Activated CD4-positive, alpha-beta T cell treated with anti-CD3 and anti-CD28 coated beads for 36 hours (primary cell): ENCODE measurements around the gene IFITM2. TPM values are rescaled to one million over a fixed set of nuclear protein-coding genes. Genes with fewer than 3 reads are reported as not detected.
"Not testable (repeated sequence)": the region's sequence is repeated elsewhere in the genome, so short reads cannot be mapped to it uniquely, and the experiment has no call there.

Experiments used
- ATAC-seq: fragments of 200-7000 bp; cut with Tn5 transposase; one replicate; pipeline ENCODE4 v1.10.0; 2021; ENCODE audit warnings: mild to moderate bottlenecking, moderate library complexity
- CTCF ChIA-PET: fragments of 350-600 bp; sonication (Branson Sonifier 250); formaldehyde crosslinking; loops from one replicate; lab custom pipeline; 2021; ENCODE audit warnings: antibody characterized with exemption; lab: Charles Lee
- POLR2A ChIA-PET: fragments of 350-600 bp; sonication (Branson Sonifier 250); formaldehyde crosslinking; loops from one replicate; lab custom pipeline; 2021; ENCODE audit warnings: antibody characterized with exemption, inconsistent platforms; lab: Charles Lee
- DNase-seq: peaks from one replicate; pipeline ENCODE4 v3.0.0-alpha.2; 2020
- H3K27ac Mint-ChIP-seq: one replicate; pipeline ENCODE4 v1.8.0; 2021; ENCODE audit warnings: mixed read lengths
- H3K27me3 Mint-ChIP-seq: one replicate; pipeline ENCODE4 v1.8.0; 2021; ENCODE audit warnings: mixed read lengths
- H3K36me3 Mint-ChIP-seq: one replicate; pipeline ENCODE4 v1.8.0; 2021; ENCODE audit warnings: low read depth, mixed read lengths
- H3K4me1 Mint-ChIP-seq: one replicate; pipeline ENCODE4 v1.8.0; 2021; ENCODE audit warnings: mixed read lengths
- H3K4me3 Mint-ChIP-seq: one replicate; pipeline ENCODE4 v1.8.0; 2021; ENCODE audit warnings: mild to moderate bottlenecking, moderate library complexity, mixed read lengths
- H3K9me3 Mint-ChIP-seq: one replicate; pipeline ENCODE4 v1.8.0; 2021; ENCODE audit warnings: low read depth, mixed read lengths
- intact Hi-C, 2 experiments: fragments of 100-400 bp; cut with DNase I in 1 of 2; cut with micrococcal nuclease in 1 of 2; formaldehyde crosslinking; loops; one replicate each; pipeline versions ENCODE4 v1.14.2 to v1.15.1; 2022 to 2024; cut with DNase I, micrococcal nuclease
- total RNA-seq, 2 experiments: library from RNA; stranded (reverse); gene quantifications; one replicate each; pipeline ENCODE4 v1.2.3, GENCODE V29; 2021

IFITM2 gene
- total RNA-seq, 2 experiments from 2014 or later = 451 to 474 TPM

- ChIA-PET POLR2A (no interaction called here), CTCF (interaction anchor here (1.3 to 1.7 kb wide), 2 partner anchors 26 to 135 kb away, joined by 6 to 9 read pairs; no protein-coding TSS in a partner anchor)
- H3K4me3 Mint-ChIP-seq = peak overlapping the region; percentile 95
- ATAC-seq = no peak
- H3K4me1 Mint-ChIP-seq = peaks cover 29% of the 10 kb centered on the region
- intact Hi-C loops = loop anchor here (1.0 to 5.0 kb wide), 6 partner anchors 13 to 484 kb away; partner anchors contain the start of genes BET1L (in 1 of the 2), PSMD13 (in 1 of the 2), RIC8A (in 1 of the 2) and SIRT3 (in 1 of the 2)
- no peaks in the 10 kb centered on the region for H3K27me3 Mint-ChIP-seq
- H3K9me3 Mint-ChIP-seq = no peaks in the 10 kb centered on the region
- peak overlapping the region; percentile 99 for H3K27ac Mint-ChIP-seq
- DNase-seq = peak; percentile 46
- H3K36me3 Mint-ChIP-seq = peaks cover 50% of the 10 kb centered on the region
These were observed 5.7 kb downstream of the IFITM2 start for GRCh38 chr11:313304-313786.

- no peaks in the 10 kb centered on the region for H3K27me3 Mint-ChIP-seq
- H3K4me3 Mint-ChIP-seq = peak within 1 kb of the TSS; percentile 95
- peaks cover 46% of the 10 kb centered on the region for H3K36me3 Mint-ChIP-seq
- peaks cover 29% of the 10 kb centered on the region for H3K4me1 Mint-ChIP-seq
- no peaks in the 10 kb centered on the region for H3K9me3 Mint-ChIP-seq
- intact Hi-C loops = loop anchor here (1.0 to 5.0 kb wide), 7 partner anchors 13 to 483 kb away; partner anchors contain the start of genes BET1L (in 1 of the 2), PSMD13 (in 1 of the 2), RIC8A (in 1 of the 2) and RNH1 (in 1 of the 2)
- ChIA-PET POLR2A (no interaction called here), CTCF (interaction anchor here (0.5 to 4.0 kb wide), 2 partner anchors 26 to 64 kb away, joined by 4 to 26 read pairs; no protein-coding TSS in a partner anchor)
- peak; percentile 40 for ATAC-seq
- DNase-seq = peak; percentile 78
- peak within 1 kb of the TSS; percentile 99 for H3K27ac Mint-ChIP-seq
These were observed 6.4 kb downstream of the IFITM2 start, which contains the start of gene IFITM1 for GRCh38 chr11:313787-314553. Gene IFITM1 (plus strand): TSS chr11:314040. CDS start chr11:314171, 131 bp downstream.

- POLR2A ChIA-PET, H3K27me3 Mint-ChIP-seq, H3K9me3 Mint-ChIP-seq, DNase-seq: not testable (repeated sequence)
- peaks cover 29% of the 10 kb centered on the region for H3K4me1 Mint-ChIP-seq
- ATAC-seq = peak; percentile 0
- H3K36me3 Mint-ChIP-seq = peaks cover 43% of the 10 kb centered on the region
- CTCF ChIA-PET = interaction anchor here (0.5 to 4.0 kb wide), 2 partner anchors 25 to 64 kb away, joined by 4 to 26 read pairs; no protein-coding TSS in a partner anchor
- H3K4me3 Mint-ChIP-seq = peak overlapping the region; percentile 95
- H3K27ac Mint-ChIP-seq = peak overlapping the region; percentile 99
- intact Hi-C loops = loop anchor here (2.0 to 5.0 kb wide), 3 partner anchors 107 to 483 kb away; partner anchors contain the start of genes BET1L (in 1 of the 2), RIC8A (in 1 of the 2), RNH1 (in 1 of the 2) and SLC25A22 (in 1 of the 2)
These were observed 6.9 kb downstream of the IFITM2 start for GRCh38 chr11:314554-314875.

DNA sequence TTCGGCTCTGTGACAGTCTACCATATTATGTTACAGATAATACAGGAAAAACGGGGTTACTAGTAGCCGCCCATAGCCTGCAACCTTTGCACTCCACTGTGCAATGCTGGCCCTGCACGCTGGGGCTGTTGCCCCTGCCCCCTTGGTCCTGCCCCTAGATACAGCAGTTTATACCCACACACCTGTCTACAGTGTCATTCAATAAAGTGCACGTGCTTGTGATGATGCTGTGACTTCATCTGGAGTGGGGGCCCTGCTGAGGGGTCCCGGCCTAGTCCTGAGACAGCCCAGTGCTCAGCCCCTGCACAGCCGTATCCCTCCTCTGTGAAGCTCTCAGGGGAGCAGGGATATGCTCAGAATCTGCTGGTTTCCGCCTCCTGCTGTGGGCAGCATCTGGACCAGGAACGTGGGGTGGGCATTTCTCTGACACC lies 7.5 kb downstream of the IFITM2 start:
- intact Hi-C loops = loop anchor here in 1 of 2 experiments (2.0 kb wide), 1 partner anchor 192 kb away; the partner anchor contains the start of gene RNH1
- ATAC-seq (no peak), DNase-seq (peak; percentile 59)
- CTCF ChIA-PET = interaction anchor here (3.6 to 4.0 kb wide), 2 partner anchors 9 to 65 kb away, joined by 26 to 42 read pairs; partner anchors contain the start of gene IFITM2
- Mint-ChIP-seq H3K27ac (peak overlapping the region; percentile 99), H3K36me3 (peaks cover 40% of the 10 kb centered on the region), H3K27me3 (no peaks in the 10 kb centered on the region), H3K9me3 (no peaks in the 10 kb centered on the region), H3K4me3 (peak overlapping the region; percentile 95), H3K4me1 (peaks cover 29% of the 10 kb centered on the region)
- POLR2A ChIA-PET = interaction anchor here (0.6 kb wide), 2 partner anchors 33 to 112 kb away, joined by 3 read pairs; no protein-coding TSS in a partner anchor

DNA sequence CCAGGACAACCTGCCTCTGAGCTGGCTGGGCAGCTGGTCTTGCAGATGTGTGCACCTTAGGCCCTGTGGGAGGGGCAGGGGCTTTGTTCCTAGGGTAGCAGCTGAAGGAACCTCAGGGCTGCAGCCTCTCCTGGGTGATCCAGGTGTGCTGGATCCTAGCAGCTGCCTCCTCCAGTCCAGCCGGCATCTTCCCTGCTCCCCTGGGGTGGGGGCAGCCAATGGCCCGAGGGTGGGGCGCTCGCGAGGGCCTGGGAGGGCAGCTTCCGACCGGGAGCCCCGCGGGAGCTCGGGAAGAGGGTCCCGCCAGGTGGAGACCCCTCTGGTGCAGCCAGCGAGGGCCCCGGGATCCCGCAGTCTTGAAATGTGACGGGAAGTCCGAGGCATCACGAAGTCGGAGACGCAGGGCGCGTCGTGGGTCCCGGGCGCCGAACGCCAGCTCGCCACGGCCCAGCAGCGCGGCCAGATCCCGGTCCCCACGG lies 7.9 kb downstream of the IFITM2 start:
- H3K9me3 Mint-ChIP-seq = no peaks in the 10 kb centered on the region
- ATAC-seq = no peak
- ChIA-PET CTCF (interaction anchor here (0.6 to 4.0 kb wide), 6 partner anchors 10 to 65 kb away, joined by 3 to 42 read pairs (median 12); partner anchors contain the start of genes IFITM2 and PGGHG), POLR2A (interaction anchor here (0.6 kb wide), 2 partner anchors 32 to 113 kb away, joined by 3 read pairs; no protein-coding TSS in a partner anchor)
- intact Hi-C loops = loop anchor here in 1 of 2 experiments (2.0 kb wide), 1 partner anchor 191 kb away; the partner anchor contains the start of gene RNH1
- DNase-seq = peak; percentile 46
- H3K4me3 Mint-ChIP-seq = peak overlapping the region; percentile 95
- peaks cover 33% of the 10 kb centered on the region for H3K4me1 Mint-ChIP-seq
- H3K36me3 Mint-ChIP-seq = peaks cover 45% of the 10 kb centered on the region
- H3K27me3 Mint-ChIP-seq = no peaks in the 10 kb centered on the region
- peak overlapping the region; percentile 99 for H3K27ac Mint-ChIP-seq

- H3K27ac Mint-ChIP-seq = peak overlapping the region; percentile 95
- DNase-seq = peak; percentile 56
- peak overlapping the region; percentile 95 for H3K4me3 Mint-ChIP-seq
- H3K9me3 Mint-ChIP-seq = no peaks in the 10 kb centered on the region
- intact Hi-C loops = loop anchor here (2.0 kb wide), 2 partner anchors 47 to 79 kb away; partner anchors contain the start of genes PSMD13 (in 1 of the 2) and SIRT3 (in 1 of the 2)
- POLR2A ChIA-PET = interaction anchor here (0.6 to 1.8 kb wide), 2 partner anchors 11 to 113 kb away, joined by 3 to 5 read pairs; no protein-coding TSS in a partner anchor
- CTCF ChIA-PET = interaction anchor here (0.6 to 4.0 kb wide), 17 partner anchors 7 to 109 kb away, joined by 3 to 42 read pairs (median 4); partner anchors contain the start of genes BET1L, IFITM2, PGGHG and RIC8A
- H3K36me3 Mint-ChIP-seq = peaks cover 45% of the 10 kb centered on the region
- H3K27me3 Mint-ChIP-seq = no peaks in the 10 kb centered on the region
- ATAC-seq = no peak
- peaks cover 38% of the 10 kb centered on the region for H3K4me1 Mint-ChIP-seq
These were observed 8.6 kb downstream of the IFITM2 start for GRCh38 chr11:316031-316701.

DNA sequence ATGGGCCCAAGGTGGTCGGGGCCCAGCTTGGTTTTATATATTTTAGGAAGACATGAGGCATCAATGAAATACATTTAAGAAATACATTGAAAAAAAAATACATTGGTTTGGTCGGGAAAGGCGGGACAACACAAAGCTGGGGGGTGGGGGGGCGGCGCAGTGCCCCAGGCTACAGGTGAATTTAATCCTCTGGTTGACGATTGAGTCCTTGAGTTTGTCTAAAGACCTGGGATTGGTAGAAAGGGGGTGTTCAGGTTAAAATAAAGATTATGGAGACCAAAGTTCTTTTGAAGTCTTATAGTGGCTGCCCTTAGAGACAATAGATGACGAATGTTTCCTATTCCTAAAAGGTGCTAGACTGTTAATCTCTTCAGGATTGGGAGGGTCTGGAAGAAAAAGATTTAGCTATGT lies 9.3 kb downstream of the IFITM2 start:
- intact Hi-C loops = loop anchor here (2.0 kb wide), 2 partner anchors 48 to 80 kb away; partner anchors contain the start of genes PSMD13 (in 1 of the 2) and SIRT3 (in 1 of the 2)
- CTCF ChIA-PET = interaction anchor here (0.6 to 4.0 kb wide), 21 partner anchors 8 to 131 kb away, joined by 3 to 42 read pairs (median 5); partner anchors contain the start of genes BET1L, IFITM2 and RIC8A
- Mint-ChIP-seq H3K36me3 (peaks cover 45% of the 10 kb centered on the region), H3K27me3 (no peaks in the 10 kb centered on the region), H3K4me1 (peaks cover 35% of the 10 kb centered on the region), H3K4me3 (peak overlapping the region; percentile 95), H3K27ac (peak overlapping the region; percentile 95), H3K9me3 (no peaks in the 10 kb centered on the region)
- POLR2A ChIA-PET = interaction anchor here (0.6 to 1.8 kb wide), 4 partner anchors 12 to 51 kb away, joined by 3 to 6 read pairs (median 4); no protein-coding TSS in a partner anchor
- DNase-seq (peak; percentile 23), ATAC-seq (no peak)

DNA sequence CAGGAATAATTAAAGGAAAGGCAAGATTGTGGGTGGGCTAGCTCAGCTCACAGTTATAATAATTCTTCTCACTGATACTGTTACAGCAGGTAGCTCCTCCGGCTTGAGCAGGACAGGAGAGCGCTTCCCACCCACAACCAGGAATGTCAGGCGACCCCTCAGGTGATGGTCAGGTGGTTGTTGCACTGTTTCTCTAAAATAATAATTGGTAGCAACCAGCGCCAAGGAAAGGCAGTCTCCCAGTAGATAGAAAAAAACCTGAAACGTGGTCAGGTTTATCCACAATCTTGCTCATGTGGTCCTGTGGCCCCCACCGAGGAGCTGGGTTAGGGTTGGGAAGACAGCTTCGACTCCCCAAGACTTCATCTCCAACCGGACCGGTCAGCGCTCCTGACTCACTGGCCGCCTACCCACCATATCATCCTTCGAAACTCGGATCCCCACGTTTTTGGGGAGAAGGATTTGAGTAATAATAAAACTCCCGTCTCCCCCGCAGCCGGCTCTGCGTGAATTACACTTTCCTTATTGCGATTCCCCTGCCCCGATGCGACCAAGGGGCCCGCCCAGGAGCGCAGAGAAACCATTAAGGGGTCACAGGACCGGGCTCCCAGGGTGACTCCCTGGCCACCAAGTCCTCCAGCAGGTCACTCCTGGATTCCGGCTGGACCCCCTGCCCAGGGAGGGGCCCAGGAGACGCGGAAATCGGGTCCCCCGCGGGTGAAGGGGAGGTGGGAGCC lies 10.2 kb downstream of the IFITM2 start:
- peak; percentile 8 for DNase-seq
- POLR2A ChIA-PET = interaction anchor here (0.6 to 1.8 kb wide), 7 partner anchors 9 to 81 kb away, joined by 3 to 6 read pairs (median 3); partner anchors contain the start of gene PSMD13
- Mint-ChIP-seq H3K4me3 (peak overlapping the region; percentile 95), H3K4me1 (peaks cover 29% of the 10 kb centered on the region), H3K36me3 (peaks cover 45% of the 10 kb centered on the region), H3K27ac (peak overlapping the region; percentile 95)
- H3K9me3 Mint-ChIP-seq, ATAC-seq, H3K27me3 Mint-ChIP-seq: not testable (repeated sequence)
- intact Hi-C loops = loop anchor here (2.0 kb wide), 2 partner anchors 49 to 81 kb away; partner anchors contain the start of genes PSMD13 (in 1 of the 2) and SIRT3 (in 1 of the 2)
- CTCF ChIA-PET = interaction anchor here (0.8 to 4.0 kb wide), 18 partner anchors 9 to 130 kb away, joined by 3 to 42 read pairs (median 6); partner anchors contain the start of genes BET1L, IFITM2 and RIC8A

DNA sequence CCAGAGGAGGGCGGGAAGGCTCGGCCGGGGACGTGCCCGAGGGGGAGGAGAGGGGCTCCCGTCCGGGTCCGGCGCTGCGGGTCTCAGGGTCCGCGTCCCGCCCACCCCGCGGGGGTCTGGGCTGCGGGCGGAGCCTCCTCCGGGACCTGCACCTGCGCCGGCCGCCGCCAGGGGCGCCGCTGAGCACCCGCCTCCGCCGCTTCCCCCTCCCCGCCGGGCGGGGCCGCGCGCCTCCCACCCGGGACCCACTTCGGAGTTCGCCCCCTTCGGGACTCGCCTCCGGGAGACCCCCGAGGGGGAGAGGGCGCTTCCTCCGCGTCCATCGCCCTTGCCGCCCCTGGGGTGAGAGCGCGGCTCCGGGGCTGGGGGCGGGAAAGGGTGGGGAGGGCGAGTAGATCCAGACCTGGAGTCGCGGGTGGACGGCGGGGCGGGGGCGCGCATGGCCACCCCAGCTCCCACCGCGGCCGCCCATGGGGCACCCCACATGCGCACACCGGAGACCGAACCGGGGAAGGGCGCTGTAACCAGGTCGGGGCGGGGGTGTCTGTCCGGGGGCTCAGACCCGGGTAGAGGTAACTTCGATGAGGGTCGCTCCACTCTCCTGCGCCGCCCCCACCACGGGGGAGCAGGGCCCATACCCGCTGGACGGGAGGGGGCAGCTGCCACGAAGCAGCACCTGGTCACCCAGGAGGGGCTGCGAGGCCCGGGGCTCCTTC lies 10.9 kb downstream of the IFITM2 start:
- intact Hi-C loops, DNase-seq, H3K27me3 Mint-ChIP-seq, H3K27ac Mint-ChIP-seq, H3K9me3 Mint-ChIP-seq: not testable (repeated sequence)
- Mint-ChIP-seq H3K4me1 (peaks cover 25% of the 10 kb centered on the region), H3K4me3 (peak overlapping the region; percentile 78), H3K36me3 (peaks cover 45% of the 10 kb centered on the region)
- POLR2A ChIA-PET = interaction anchor here (0.7 to 1.6 kb wide), 3 partner anchors 9 to 37 kb away, joined by 3 to 6 read pairs (median 3); no protein-coding TSS in a partner anchor
- peak; percentile 5 for ATAC-seq
- CTCF ChIA-PET = interaction anchor here (1.1 to 4.0 kb wide), 7 partner anchors 9 to 68 kb away, joined by 3 to 42 read pairs (median 9); partner anchors contain the start of gene IFITM2
